Activated T-helper 17 cell treated with anti-CD3 and anti-CD28 coated beads, Interleukin-2, amount 50 U/mL, for 72 hours (primary cell): Measurements from ENCODE around the gene OXLD1. TPM values are rescaled to one million over a fixed set of nuclear protein-coding genes. Genes with fewer than 3 reads are reported as not detected.

ENCODE experiments used
- ATAC-seq: fragments of 150-1000 bp; cut with Tn5 transposase; replicated peaks from 2 replicates; pipeline ENCODE4 v1.10.0; 2021; ENCODE audit warnings: mild to moderate bottlenecking, moderate library complexity
- H3K27ac Mint-ChIP-seq: one replicate; pipeline ENCODE4 v1.8.0; 2022; ENCODE audit warnings: mixed read lengths
- H3K27me3 Mint-ChIP-seq: one replicate; pipeline ENCODE4 v1.8.0; 2022; ENCODE audit warnings: mixed read lengths
- H3K36me3 Mint-ChIP-seq: one replicate; pipeline ENCODE4 v1.8.0; 2022; ENCODE audit warnings: low read depth, mild to moderate bottlenecking, mixed read lengths
- H3K4me1 Mint-ChIP-seq: one replicate; pipeline ENCODE4 v1.8.0; 2022; ENCODE audit warnings: mixed read lengths
- H3K4me3 Mint-ChIP-seq: one replicate; pipeline ENCODE4 v1.8.0; 2022; ENCODE audit warnings: mild to moderate bottlenecking, mixed read lengths
- H3K9me3 Mint-ChIP-seq: one replicate; pipeline ENCODE4 v1.8.0; 2022; ENCODE audit warnings: mixed read lengths
- total RNA-seq, 2 donors: library from RNA; stranded (reverse); gene quantifications; one replicate each; pipeline ENCODE4 v1.2.3, GENCODE V29; 2022

OXLD1 gene
- total RNA-seq, 2 donors from 2014 or later: 18.4 to 40.3 TPM

GRCh38 chr17:81693509-81694210 is 27.3 kb upstream of the OXLD1 start:
- no peaks in the 10 kb centered on the region for H3K27me3 Mint-ChIP-seq
- no peak for ATAC-seq
- no peak overlapping the region for H3K4me3 Mint-ChIP-seq
- H3K4me1 Mint-ChIP-seq: peaks cover 6% of the 10 kb centered on the region
- H3K9me3 Mint-ChIP-seq: no peaks in the 10 kb centered on the region
- H3K27ac Mint-ChIP-seq: no peak overlapping the region
- H3K36me3 Mint-ChIP-seq: peaks cover 72% of the 10 kb centered on the region

GRCh38 chr17:81691608-81692007 is 25.2 kb upstream of the OXLD1 start:
- no peaks in the 10 kb centered on the region for H3K27me3 Mint-ChIP-seq
- peaks cover 72% of the 10 kb centered on the region for H3K36me3 Mint-ChIP-seq
- H3K4me3 Mint-ChIP-seq: no peak overlapping the region
- ATAC-seq: no peak
- no peaks in the 10 kb centered on the region for H3K9me3 Mint-ChIP-seq
- peaks cover 7% of the 10 kb centered on the region for H3K4me1 Mint-ChIP-seq
- no peak overlapping the region for H3K27ac Mint-ChIP-seq

GRCh38 chr17:81691196-81691595 is 24.8 kb upstream of the OXLD1 start:
- Mint-ChIP-seq H3K4me3 (no peak overlapping the region), H3K36me3 (peaks cover 72% of the 10 kb centered on the region), H3K4me1 (peaks cover 7% of the 10 kb centered on the region), H3K9me3 (no peaks in the 10 kb centered on the region), H3K27me3 (no peaks in the 10 kb centered on the region), H3K27ac (no peak overlapping the region)
- ATAC-seq: no peak

GRCh38 chr17:81690549-81690948 is 24.1 kb upstream of the OXLD1 start:
- H3K4me3 Mint-ChIP-seq: no peak overlapping the region
- H3K27ac Mint-ChIP-seq: no peak overlapping the region
- no peaks in the 10 kb centered on the region for H3K9me3 Mint-ChIP-seq
- peaks cover 7% of the 10 kb centered on the region for H3K4me1 Mint-ChIP-seq
- no peaks in the 10 kb centered on the region for H3K27me3 Mint-ChIP-seq
- H3K36me3 Mint-ChIP-seq: peaks cover 72% of the 10 kb centered on the region
- no peak for ATAC-seq

- no peaks in the 10 kb centered on the region for H3K9me3 Mint-ChIP-seq
- H3K27ac Mint-ChIP-seq: peak overlapping the region; percentile 20
- no peaks in the 10 kb centered on the region for H3K27me3 Mint-ChIP-seq
- H3K4me1 Mint-ChIP-seq: peaks cover 7% of the 10 kb centered on the region
- ATAC-seq: no peak
- peaks cover 76% of the 10 kb centered on the region for H3K36me3 Mint-ChIP-seq
- H3K4me3 Mint-ChIP-seq: no peak overlapping the region
Observed at GRCh38 chr17:81690066-81690465, 23.7 kb upstream of the OXLD1 start.

- no peaks in the 10 kb centered on the region for H3K9me3 Mint-ChIP-seq
- H3K4me3 Mint-ChIP-seq: no peak overlapping the region
- peaks cover 11% of the 10 kb centered on the region for H3K4me1 Mint-ChIP-seq
- ATAC-seq: no peak
- H3K27ac Mint-ChIP-seq: no peak overlapping the region
- peaks cover 88% of the 10 kb centered on the region for H3K36me3 Mint-ChIP-seq
- no peaks in the 10 kb centered on the region for H3K27me3 Mint-ChIP-seq
Observed at GRCh38 chr17:81688616-81689015, 22.2 kb upstream of the OXLD1 start.

GRCh38 chr17:81687770-81688541 is 21.6 kb upstream of the OXLD1 start:
- no peak for ATAC-seq
- H3K27ac Mint-ChIP-seq: no peak overlapping the region
- no peaks in the 10 kb centered on the region for H3K27me3 Mint-ChIP-seq
- peaks cover 90% of the 10 kb centered on the region for H3K36me3 Mint-ChIP-seq
- no peak overlapping the region for H3K4me3 Mint-ChIP-seq
- H3K4me1 Mint-ChIP-seq: peaks cover 11% of the 10 kb centered on the region
- no peaks in the 10 kb centered on the region for H3K9me3 Mint-ChIP-seq

- peaks cover 80% of the 10 kb centered on the region for H3K36me3 Mint-ChIP-seq
- no peak for ATAC-seq
- H3K4me3 Mint-ChIP-seq: no peak overlapping the region
- no peak overlapping the region for H3K27ac Mint-ChIP-seq
- H3K9me3 Mint-ChIP-seq: no peaks in the 10 kb centered on the region
- no peaks in the 10 kb centered on the region for H3K27me3 Mint-ChIP-seq
- peaks cover 11% of the 10 kb centered on the region for H3K4me1 Mint-ChIP-seq
Observed at GRCh38 chr17:81686614-81687013, 20.2 kb upstream of the OXLD1 start.

GRCh38 chr17:81685108-81685507 is 18.7 kb upstream of the OXLD1 start:
- peak; percentile 36 for ATAC-seq
- peak overlapping the region; percentile 74 for H3K4me3 Mint-ChIP-seq
- H3K36me3 Mint-ChIP-seq: peaks cover 70% of the 10 kb centered on the region
- H3K27ac Mint-ChIP-seq: peak overlapping the region; percentile 83
- no peaks in the 10 kb centered on the region for H3K9me3 Mint-ChIP-seq
- no peaks in the 10 kb centered on the region for H3K27me3 Mint-ChIP-seq
- H3K4me1 Mint-ChIP-seq: peaks cover 11% of the 10 kb centered on the region

- H3K4me3 Mint-ChIP-seq: peak overlapping the region; percentile 74
- peak; percentile 57 for ATAC-seq
- peaks cover 11% of the 10 kb centered on the region for H3K4me1 Mint-ChIP-seq
Observed at GRCh38 chr17:81684442-81684911, 18.1 kb upstream of the OXLD1 start.

GRCh38 chr17:81683584-81684441 is 17.4 kb upstream of the OXLD1 start, which contains the start of the genes ARL16 and HGS:
ARL16 (minus strand) TSS chr17:81683797; CDS start chr17:81683753, 44 bp downstream.
HGS (plus strand) TSS chr17:81684011; CDS start chr17:81684067, 56 bp downstream.
- Mint-ChIP-seq H3K36me3 (peaks cover 57% of the 10 kb centered on the region), H3K4me3 (peak within 1 kb of the TSS; percentile 74), H3K9me3 (no peaks in the 10 kb centered on the region), H3K4me1 (peaks cover 6% of the 10 kb centered on the region), H3K27ac (peak within 1 kb of the TSS; percentile 83), H3K27me3 (no peaks in the 10 kb centered on the region)
- ATAC-seq: peak; percentile 98

More at GRCh38 chr17:81684442-81684911, 18.1 kb upstream of the OXLD1 start:
- Mint-ChIP-seq H3K36me3 (peaks cover 64% of the 10 kb centered on the region), H3K9me3 (no peaks in the 10 kb centered on the region), H3K27ac (peak overlapping the region; percentile 83), H3K27me3 (no peaks in the 10 kb centered on the region)

- Mint-ChIP-seq H3K27me3 (no peaks in the 10 kb centered on the region), H3K9me3 (no peaks in the 10 kb centered on the region), H3K4me3 (peak overlapping the region; percentile 74), H3K27ac (peak overlapping the region; percentile 83), H3K4me1 (peaks cover 4% of the 10 kb centered on the region), H3K36me3 (peaks cover 51% of the 10 kb centered on the region)
- ATAC-seq: no peak
Observed at GRCh38 chr17:81683208-81683583, 16.8 kb upstream of the OXLD1 start.

GRCh38 chr17:81682565-81683207 is 16.3 kb upstream of the OXLD1 start:
- Mint-ChIP-seq H3K27ac (peak overlapping the region; percentile 83), H3K9me3 (no peaks in the 10 kb centered on the region), H3K4me3 (peak overlapping the region; percentile 74), H3K36me3 (peaks cover 46% of the 10 kb centered on the region), H3K27me3 (no peaks in the 10 kb centered on the region), H3K4me1 (peaks cover 4% of the 10 kb centered on the region)
- no peak for ATAC-seq

GRCh38 chr17:81681672-81682071 is 15.3 kb upstream of the OXLD1 start:
- no peaks in the 10 kb centered on the region for H3K9me3 Mint-ChIP-seq
- peaks cover 4% of the 10 kb centered on the region for H3K4me1 Mint-ChIP-seq
- H3K27ac Mint-ChIP-seq: no peak overlapping the region
- peaks cover 36% of the 10 kb centered on the region for H3K36me3 Mint-ChIP-seq
- peak overlapping the region; percentile 20 for H3K4me3 Mint-ChIP-seq
- no peaks in the 10 kb centered on the region for H3K27me3 Mint-ChIP-seq
- no peak for ATAC-seq
